OCI-LY3 (cell line): Measurements from ENCODE around the gene OR2F1.
"Not testable (repeated sequence)": the region's sequence is repeated elsewhere in the genome, so short reads cannot be mapped to it uniquely, and the experiment has no call there.

ENCODE experiments used
- EZH2phosphoT487 ChIP-seq: fragments of 200-600 bp; shearing (Covaris generic); IDR thresholded peaks from 2 replicates; pipeline ENCODE4 v1.6.1; 2018; ENCODE audit warnings: antibody characterized with exemption, mixed run types, low read depth
- TF ChIP-seq, protein P1 (sequence below): fragments of 200-600, 300-600 bp; sonication (generic); IDR thresholded peaks from 2 replicates; pipeline ENCODE4 v1.5.1; 2014; ENCODE audit warnings: antibody characterized with exemption, low read length, low read depth

DNA sequence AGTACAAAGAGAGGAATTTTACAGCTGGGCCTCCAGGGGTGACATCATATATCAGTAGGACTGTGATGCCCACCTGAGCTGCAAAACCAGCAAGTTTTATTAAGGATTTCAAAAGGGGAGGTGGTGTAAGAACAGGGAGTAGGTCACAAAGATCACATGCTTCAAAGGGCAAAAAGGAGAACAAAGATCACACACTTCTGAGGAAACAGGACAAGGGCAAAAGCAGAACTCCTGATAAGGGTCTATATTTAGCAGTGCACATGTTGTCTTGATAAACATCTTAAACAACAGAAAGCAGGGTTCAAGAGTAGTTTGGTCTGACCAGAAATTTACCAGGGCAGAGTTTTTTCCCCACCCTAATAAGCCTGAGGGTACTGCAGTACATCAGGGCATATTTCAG is 55.4 kb downstream of the OR2F1 start:
- TF ChIP-seq, protein P1, sequence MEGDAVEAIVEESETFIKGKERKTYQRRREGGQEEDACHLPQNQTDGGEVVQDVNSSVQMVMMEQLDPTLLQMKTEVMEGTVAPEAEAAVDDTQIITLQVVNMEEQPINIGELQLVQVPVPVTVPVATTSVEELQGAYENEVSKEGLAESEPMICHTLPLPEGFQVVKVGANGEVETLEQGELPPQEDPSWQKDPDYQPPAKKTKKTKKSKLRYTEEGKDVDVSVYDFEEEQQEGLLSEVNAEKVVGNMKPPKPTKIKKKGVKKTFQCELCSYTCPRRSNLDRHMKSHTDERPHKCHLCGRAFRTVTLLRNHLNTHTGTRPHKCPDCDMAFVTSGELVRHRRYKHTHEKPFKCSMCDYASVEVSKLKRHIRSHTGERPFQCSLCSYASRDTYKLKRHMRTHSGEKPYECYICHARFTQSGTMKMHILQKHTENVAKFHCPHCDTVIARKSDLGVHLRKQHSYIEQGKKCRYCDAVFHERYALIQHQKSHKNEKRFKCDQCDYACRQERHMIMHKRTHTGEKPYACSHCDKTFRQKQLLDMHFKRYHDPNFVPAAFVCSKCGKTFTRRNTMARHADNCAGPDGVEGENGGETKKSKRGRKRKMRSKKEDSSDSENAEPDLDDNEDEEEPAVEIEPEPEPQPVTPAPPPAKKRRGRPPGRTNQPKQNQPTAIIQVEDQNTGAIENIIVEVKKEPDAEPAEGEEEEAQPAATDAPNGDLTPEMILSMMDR: not testable (repeated sequence)
- not testable (repeated sequence) for TF ChIP-seq EZH2phosphoT487
